Common myeloid progenitor, CD34-positive (primary cell): ENCODE measurements around the gene RPS18.

Experiments used
- CTCF ChIA-PET: fragments of 350-600 bp; sonication (Branson Sonifier 250); formaldehyde crosslinking; loops from one replicate; lab custom pipeline; 2021; ENCODE audit warnings: antibody characterized with exemption; lab: Charles Lee
- POLR2A ChIA-PET: fragments of 350-600 bp; sonication (Branson Sonifier 250); formaldehyde crosslinking; loops from one replicate; lab custom pipeline; 2021; ENCODE audit warnings: antibody characterized with exemption; lab: Charles Lee
- DNase-seq, 3 donors: peaks; one replicate each; pipeline versions ENCODE4 v3.0.0 to v3.0.0-alpha.2; 2013
- H3K27ac ChIP-seq, 2 experiments: 1 replicate in 1 of 2; 2 replicates in 1 of 2; pipeline ENCODE4 v1.7.0; 2013; ENCODE audit warnings: inconsistent platforms in 2 of 2, low read length in 2 of 2, mild to moderate bottlenecking in 2 of 2, low read depth in 1 of 2, moderate library complexity in 1 of 2; ENCODE audit not compliant: severe bottlenecking in 2 of 2, insufficient read depth in 1 of 2, poor library complexity in 1 of 2
- H3K27me3 ChIP-seq, 5 experiments: replicated peaks in 2 of 5; 1 replicate in 3 of 5; 2 replicates in 2 of 5; pipeline versions ENCODE4 v1.6.1 to v1.7.0; 2013; ENCODE audit warnings: low read length in 4 of 5, mild to moderate bottlenecking in 2 of 5, moderate library complexity in 2 of 5, inconsistent platforms in 1 of 5; ENCODE audit not compliant: insufficient read depth in 5 of 5, control insufficient read depth in 4 of 5
- H3K36me3 ChIP-seq, 4 experiments: 1 replicate in 2 of 4; 2 replicates in 2 of 4; pipeline versions ENCODE4 v1.6.1 to v1.7.0; 2013; ENCODE audit warnings: low read length in 3 of 4, control low read depth in 1 of 4, mild to moderate bottlenecking in 1 of 4; ENCODE audit not compliant: control insufficient read depth in 4 of 4, insufficient read depth in 4 of 4
- H3K4me1 ChIP-seq, 4 experiments: 1 replicate in 3 of 4; 2 replicates in 1 of 4; pipeline versions ENCODE4 v1.6.1 to v1.7.1; 2013; ENCODE audit warnings: low read length in 3 of 4, mild to moderate bottlenecking in 3 of 4, control low read depth in 1 of 4, inconsistent platforms in 1 of 4, moderate library complexity in 1 of 4; ENCODE audit not compliant: control insufficient read depth in 4 of 4, insufficient read depth in 4 of 4; ENCODE audit errors: control extremely low read depth in 1 of 4
- H3K4me3 ChIP-seq, 7 experiments: 1 replicate in 4 of 7; 2 replicates in 3 of 7; pipeline versions ENCODE4 v1.5.1 to v1.7.0; 2013; ENCODE audit warnings: mild to moderate bottlenecking in 7 of 7, low read length in 6 of 7, moderate library complexity in 6 of 7, inconsistent platforms in 2 of 7, low read depth in 2 of 7, control low read depth in 1 of 7; ENCODE audit not compliant: insufficient read depth in 4 of 7, control insufficient read depth in 1 of 7; ENCODE audit errors: extremely low read depth in 1 of 7
- H3K9me3 ChIP-seq, 5 experiments: 1 replicate in 4 of 5; 2 replicates in 1 of 5; pipeline versions ENCODE4 v1.6.1 to v1.7.1; 2013; ENCODE audit warnings: low read length in 4 of 5, mild to moderate bottlenecking in 2 of 5, inconsistent platforms in 1 of 5, low read depth in 1 of 5, moderate library complexity in 1 of 5; ENCODE audit not compliant: control insufficient read depth in 4 of 5, insufficient read depth in 2 of 5; ENCODE audit errors: control extremely low read depth in 1 of 5
- WGBS: methylation state at CpG from one replicate; pipeline ENCODE4 v1.1.5; 2013; ENCODE audit not compliant: insufficient coverage; 5-methylcytosine and 5-hydroxymethylcytosine counted together

RPS18 gene

DNA sequence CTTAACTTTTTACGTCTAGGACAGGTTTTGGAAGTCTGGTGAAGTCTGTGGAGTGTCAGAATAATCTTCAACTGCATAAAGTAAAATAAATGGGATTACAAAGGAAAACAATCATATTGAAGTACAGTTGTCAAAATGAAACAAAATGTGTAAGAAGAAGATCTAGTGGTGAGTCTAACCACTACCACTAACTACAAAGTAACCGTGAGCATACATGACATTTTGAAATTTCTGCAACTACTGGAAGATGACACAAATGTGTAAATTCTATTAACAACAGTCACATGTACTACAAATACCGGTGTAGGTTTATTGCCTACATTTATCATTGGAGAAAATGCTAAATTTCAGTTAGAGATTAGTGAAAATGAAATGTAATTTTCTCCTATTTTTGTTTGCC lies 29.9 kb upstream of the RPS18 start:
- POLR2A ChIA-PET: no interaction called here
- Histone ChIP-seq H3K36me3 (no peaks in the 10 kb centered on the region), H3K27ac (no peak overlapping the region), H3K4me1 (peaks cover 0 to 1% (median 0%) of the 10 kb centered on the region in 4 experiments), H3K9me3 (no peaks in the 10 kb centered on the region), H3K27me3 (peaks cover 0 to 10% (median 0%) of the 10 kb centered on the region in 5 experiments), H3K4me3 (no peak overlapping the region)
- DNase-seq: peak in 1 of 3 donors; percentile 36
- CTCF ChIA-PET: no interaction called here
- WGBS: no CpG with 5 or more reads among the region's 3 CpGs

DNA sequence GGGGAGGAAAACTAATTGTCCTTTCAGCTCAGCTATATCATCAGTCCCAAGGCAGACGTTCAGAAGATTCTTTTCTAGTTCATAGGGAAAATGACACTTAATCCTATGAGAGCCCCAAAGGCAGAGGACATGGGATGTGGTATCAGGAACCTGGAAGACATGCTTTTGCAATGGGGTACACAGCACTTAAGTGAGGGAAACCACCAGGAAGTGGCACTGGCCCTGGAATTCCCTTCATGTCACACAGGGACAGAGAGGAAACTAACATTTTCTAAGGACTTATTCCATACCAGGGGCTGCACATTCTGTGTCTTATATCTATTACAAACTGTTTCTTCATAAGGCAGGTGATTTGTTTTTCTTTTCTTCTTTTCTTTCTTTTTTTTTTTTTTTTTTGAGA lies 28.4 kb upstream of the RPS18 start:
- CTCF ChIA-PET: interaction anchor here (0.9 to 1.4 kb wide), 2 partner anchors 23 to 34 kb away, joined by 3 read pairs; no protein-coding TSS in a partner anchor
- Histone ChIP-seq H3K36me3 (no peaks in the 10 kb centered on the region), H3K4me1 (peaks cover 3 to 8% (median 6%) of the 10 kb centered on the region in 4 experiments), H3K27ac (no peak overlapping the region), H3K9me3 (no peaks in the 10 kb centered on the region), H3K4me3 (no peak overlapping the region), H3K27me3 (peaks cover 0 to 10% (median 0%) of the 10 kb centered on the region in 5 experiments)
- DNase-seq: no peak
- POLR2A ChIA-PET: no interaction called here
- WGBS: 100% methylated on average over 1 of the region's 1 CpG

DNA sequence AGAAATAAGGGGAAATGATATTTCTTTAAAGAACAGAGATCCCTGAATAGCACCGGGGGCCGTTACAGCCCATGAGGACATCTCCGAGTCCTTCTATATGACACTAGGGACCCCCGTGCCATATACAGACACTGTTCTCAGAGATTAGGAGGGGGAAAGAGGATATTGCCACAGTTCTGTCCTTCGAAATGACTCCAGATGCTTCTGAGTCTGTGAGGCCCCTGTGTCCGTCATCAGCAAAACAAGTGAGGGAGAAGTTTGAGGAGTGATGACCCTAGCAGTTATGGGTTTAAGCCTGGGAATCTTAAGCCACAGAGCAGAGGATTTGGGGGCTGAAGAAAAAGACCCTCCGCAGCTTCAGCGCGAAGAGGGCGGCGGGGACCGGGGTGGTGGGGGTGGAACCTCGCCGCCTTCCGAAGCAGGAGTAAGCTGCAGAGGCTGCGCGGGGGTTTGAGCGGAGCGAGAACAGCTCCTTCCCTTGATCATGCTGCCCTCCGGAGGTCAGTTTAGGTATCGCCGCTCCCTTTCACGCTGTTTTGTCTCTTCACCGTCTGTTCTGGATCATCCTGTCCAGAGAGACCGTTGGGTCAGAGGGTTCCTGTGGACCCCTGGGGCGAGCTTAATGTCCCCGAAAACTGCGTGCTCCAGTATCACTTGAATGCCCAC lies 23.8 kb upstream of the RPS18 start:
- Histone ChIP-seq H3K36me3 (peaks cover 0 to 13% (median 6%) of the 10 kb centered on the region in 4 experiments), H3K4me1 (peaks cover 10 to 27% (median 25%) of the 10 kb centered on the region in 4 experiments), H3K27me3 (peaks cover 0 to 5% (median 0%) of the 10 kb centered on the region in 5 experiments), H3K4me3 (peak overlapping the region; percentile 44 to 86 (median 74)), H3K9me3 (no peaks in the 10 kb centered on the region), H3K27ac (peak overlapping the region; percentile 81 to 94)
- ChIA-PET POLR2A (interaction anchor here (0.9 to 2.2 kb wide), 4 partner anchors 23 to 268 kb away, joined by 3 to 10 read pairs (median 3); partner anchors contain the start of genes HSD17B8, RPS18 and VPS52), CTCF (interaction anchor here (0.6 to 2.2 kb wide), 33 partner anchors 9 to 364 kb away, joined by 3 to 20 read pairs (median 4); partner anchors contain the start of genes B3GALT4, HSD17B8, RING1 and RPS18)
- 0% methylated on average over 27 of the region's 28 CpGs for whole genome bisulfite sequencing
- DNase-seq: peak; percentile 82 to 90 (median 87)

DNA sequence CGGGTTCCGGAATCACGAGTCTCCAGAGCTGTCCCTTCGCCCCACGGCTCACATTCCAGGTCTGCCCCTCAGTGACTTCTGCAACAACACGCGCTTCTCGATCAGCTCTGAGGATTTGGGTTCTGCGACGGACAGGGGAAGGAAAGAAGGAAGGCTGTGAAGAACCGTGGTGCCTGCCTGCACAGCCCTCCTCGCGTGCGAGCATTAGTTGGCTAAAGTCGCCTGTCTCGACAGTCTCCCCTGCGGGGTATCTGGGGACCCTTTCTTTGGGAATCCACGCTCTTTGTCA lies 23.3 kb upstream of the RPS18 start:
- peaks cover 0 to 2% (median 0%) of the 10 kb centered on the region in 5 experiments for H3K27me3 ChIP-seq
- peak; percentile 55 to 74 (median 67) for DNase-seq
- ChIA-PET POLR2A (interaction anchor here (0.9 to 2.2 kb wide), 5 partner anchors 23 to 269 kb away, joined by 3 to 10 read pairs (median 3); partner anchors contain the start of genes HSD17B8, RPS18 and VPS52), CTCF (interaction anchor here (0.8 to 2.2 kb wide), 32 partner anchors 9 to 364 kb away, joined by 3 to 20 read pairs (median 4); partner anchors contain the start of genes B3GALT4, HSD17B8, RING1 and RPS18)
- H3K4me1 ChIP-seq: peaks cover 10 to 27% (median 25%) of the 10 kb centered on the region in 4 experiments
- H3K27ac ChIP-seq: peak overlapping the region; percentile 81 to 94
- no peaks in the 10 kb centered on the region for H3K9me3 ChIP-seq
- peaks cover 0 to 13% (median 7%) of the 10 kb centered on the region in 4 experiments for H3K36me3 ChIP-seq
- H3K4me3 ChIP-seq: peak overlapping the region; percentile 44 to 86 (median 74)
- 2% methylated on average over 14 of the region's 18 CpGs for WGBS

DNA sequence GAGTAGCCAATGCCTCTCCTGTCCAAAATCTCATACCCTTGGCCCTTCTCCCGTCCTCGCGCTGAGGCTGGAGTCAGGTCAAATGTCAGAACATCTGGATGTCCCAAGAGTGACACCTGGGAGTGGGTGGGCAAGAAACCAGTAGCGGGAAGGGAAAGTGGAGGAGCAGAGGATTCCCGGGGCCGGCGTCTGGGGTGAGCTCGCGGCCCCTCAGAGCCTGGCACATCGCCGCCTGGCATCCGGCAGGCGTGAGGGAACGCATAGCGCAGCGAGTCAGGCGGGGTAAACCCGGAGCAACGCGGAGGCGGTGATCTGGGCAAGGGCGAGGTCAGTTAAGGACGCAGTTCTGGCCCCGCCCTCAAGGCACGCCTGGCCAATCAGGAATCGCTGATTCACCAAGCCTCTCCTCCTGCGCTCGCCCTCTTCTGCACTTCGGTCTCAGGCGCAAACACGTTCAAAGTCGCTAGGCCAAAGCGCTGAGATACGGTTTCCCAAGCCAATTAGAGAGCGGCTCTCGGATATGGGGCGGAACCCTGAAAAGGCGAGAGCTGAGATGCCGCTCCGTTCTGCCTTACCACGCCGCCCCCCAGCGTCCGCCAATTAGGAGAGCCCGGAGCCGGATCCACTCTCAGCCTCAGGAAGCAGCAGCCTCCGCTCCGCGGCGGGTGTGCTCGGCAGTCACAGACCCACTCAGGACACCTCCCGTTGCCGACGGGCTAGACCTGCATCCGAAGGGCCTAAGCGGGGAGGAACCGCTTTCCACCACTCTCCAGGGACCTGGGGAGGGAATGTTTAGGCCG lies 22.7 kb upstream of the RPS18 start:
- ChIA-PET CTCF (interaction anchor here (0.7 to 2.9 kb wide), 34 partner anchors 10 to 365 kb away, joined by 3 to 20 read pairs (median 4); partner anchors contain the start of genes B3GALT4, HSD17B8, PFDN6 and RING1), POLR2A (interaction anchor here (0.6 to 2.2 kb wide), 6 partner anchors 21 to 269 kb away, joined by 3 to 10 read pairs (median 4); partner anchors contain the start of genes HSD17B8, RPS18 and VPS52)
- peak; percentile 99 to 100 (median 100) for DNase-seq
- Histone ChIP-seq H3K4me3 (peak overlapping the region; percentile 70 to 86 (median 74)), H3K4me1 (peaks cover 10 to 27% (median 25%) of the 10 kb centered on the region in 4 experiments), H3K27ac (peak overlapping the region; percentile 89 to 94), H3K36me3 (peaks cover 0 to 13% (median 7%) of the 10 kb centered on the region in 4 experiments), H3K27me3 (peaks cover 0 to 2% (median 0%) of the 10 kb centered on the region in 5 experiments), H3K9me3 (no peaks in the 10 kb centered on the region)
- WGBS: under 1% methylated on average over 37 of the region's 58 CpGs

DNA sequence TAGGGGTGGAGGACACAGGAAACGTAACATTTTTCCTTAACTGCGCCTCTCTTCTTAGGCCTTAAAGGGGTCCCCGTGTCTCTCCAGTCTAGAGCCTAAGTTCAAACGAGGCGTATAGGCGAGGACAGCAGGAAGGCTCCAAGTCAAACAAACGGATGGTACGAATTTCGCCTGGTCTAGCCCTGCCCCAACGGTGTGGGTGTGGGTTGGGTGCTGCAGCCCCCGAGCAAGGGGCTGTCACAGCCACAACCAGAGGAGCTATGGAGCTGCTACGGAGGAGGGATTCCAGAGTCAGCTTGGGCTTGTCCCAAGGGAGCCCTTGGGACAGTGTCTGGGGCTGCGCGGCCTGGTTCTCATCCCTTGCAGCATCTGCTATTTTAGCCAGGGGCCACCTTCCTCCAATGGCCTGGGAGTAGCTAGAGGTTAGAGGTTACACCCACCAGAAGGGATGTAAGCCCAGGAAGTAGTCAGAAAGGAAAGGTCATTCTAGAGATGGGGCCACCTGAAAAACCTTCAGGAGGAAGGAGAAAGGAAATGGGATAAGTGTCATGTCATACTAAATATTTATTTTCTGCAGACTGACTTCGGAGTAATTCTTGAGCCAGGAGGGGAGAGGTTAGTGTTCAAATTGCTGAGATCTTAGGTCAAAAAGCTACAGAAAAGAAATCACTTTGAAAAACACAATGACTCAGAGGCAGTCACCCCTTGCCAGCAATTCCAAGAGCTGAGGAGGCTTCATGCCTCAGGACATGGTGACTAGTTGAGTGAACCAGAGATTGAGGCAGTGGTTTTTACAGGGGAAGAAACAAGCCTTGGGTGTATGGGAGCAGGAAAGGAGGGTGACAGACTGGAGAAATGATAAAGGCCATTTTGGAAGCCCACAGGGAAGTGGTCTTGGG lies 21.9 kb upstream of the RPS18 start:
- 30% methylated on average over 12 of the region's 15 CpGs for WGBS
- ChIA-PET CTCF (interaction anchor here (0.5 to 2.9 kb wide), 14 partner anchors 11 to 296 kb away, joined by 3 to 15 read pairs (median 6); partner anchors contain the start of genes RING1, RPS18 and VPS52), POLR2A (interaction anchor here (0.6 to 2.2 kb wide), 4 partner anchors 21 to 278 kb away, joined by 3 to 10 read pairs (median 4); partner anchors contain the start of genes RPS18 and VPS52)
- peaks cover 0 to 2% (median 0%) of the 10 kb centered on the region in 5 experiments for H3K27me3 ChIP-seq
- no peaks in the 10 kb centered on the region for H3K9me3 ChIP-seq
- H3K27ac ChIP-seq: peak overlapping the region; percentile 89 to 94
- H3K4me1 ChIP-seq: peaks cover 10 to 27% (median 25%) of the 10 kb centered on the region in 4 experiments
- DNase-seq: no peak
- peaks cover 0 to 13% (median 7%) of the 10 kb centered on the region in 4 experiments for H3K36me3 ChIP-seq
- H3K4me3 ChIP-seq: peak overlapping the region; percentile 70 to 86 (median 74)
